GM18907 (cell line): ENCODE data around the gene MGARP.
A peak's percentile ranks its signal among the peaks of the same experiment; 100 is the strongest.
"Not testable (repeated sequence)": the region's sequence is repeated elsewhere in the genome, so short reads cannot be mapped to it uniquely, and the experiment has no call there.

ENCODE experiments used
- ATAC-seq: cut with Tn5 transposase; IDR thresholded peaks from one replicate; pipeline ENCODE4 v1.9.1; 2021; ENCODE audit warnings: mild to moderate bottlenecking, moderate library complexity; ENCODE audit not compliant: unreplicated experiment

MGARP gene

DNA sequence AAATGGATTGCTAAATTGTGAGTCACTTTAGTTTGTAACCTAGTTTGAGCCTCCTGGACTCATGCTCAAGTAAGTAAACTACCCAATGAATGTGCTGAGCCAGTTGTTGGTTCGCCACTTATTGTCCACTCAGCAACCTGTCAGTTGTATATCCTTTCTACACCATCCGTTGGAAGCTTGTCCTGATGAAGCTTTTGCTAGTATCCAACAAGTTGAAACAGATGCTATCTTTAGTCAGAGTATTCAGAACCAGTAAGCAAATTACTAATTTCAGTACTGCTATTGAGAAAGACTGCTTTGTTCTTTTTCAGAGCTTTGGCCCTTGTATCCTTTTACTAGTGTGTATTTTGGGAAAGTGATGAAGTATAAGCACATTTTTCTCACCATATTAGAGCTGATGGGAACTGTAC is 17.0 kb upstream of the MGARP start:
- no peak for ATAC-seq

- no peak for ATAC-seq
These were observed 15.9 kb upstream of the MGARP start for GRCh38 chr4:139295942-139296299.

DNA sequence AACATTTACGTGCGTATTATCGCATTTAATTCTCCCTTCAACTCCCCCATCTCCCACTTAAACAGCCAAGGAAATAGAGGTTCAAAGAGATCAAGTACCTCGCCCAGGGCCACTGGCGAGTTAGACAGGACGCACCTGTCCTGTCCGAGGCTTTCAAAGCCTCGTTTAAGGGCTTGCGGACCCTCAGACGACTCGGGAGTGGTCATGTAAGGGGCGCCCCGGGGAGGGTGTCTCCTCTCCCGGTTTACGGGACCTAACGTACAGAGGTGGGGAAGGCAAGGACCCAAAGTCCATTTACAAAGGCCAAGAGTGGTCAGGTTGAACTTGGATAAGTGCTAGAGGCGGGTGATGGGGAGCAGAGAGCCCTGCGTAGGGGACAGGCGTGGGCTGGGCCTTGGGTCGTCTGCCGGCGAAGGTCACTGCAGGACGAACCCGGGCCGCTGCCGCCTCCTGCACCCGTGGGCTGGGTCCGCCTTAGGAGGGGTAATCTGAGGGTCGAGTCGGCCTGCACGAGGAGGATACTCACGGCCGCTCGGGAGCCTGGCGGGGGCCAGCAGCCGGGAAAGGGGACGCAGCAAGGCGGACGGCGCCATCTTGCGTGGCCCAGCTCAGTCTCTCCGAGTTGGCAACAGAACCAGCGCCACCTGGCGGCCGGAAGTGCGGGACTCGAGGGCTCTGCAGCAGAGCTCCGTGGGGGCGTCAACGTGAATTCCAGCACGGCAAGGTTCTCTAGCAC is 15.3 kb upstream of the MGARP start:
- ATAC-seq, result peak; percentile 93

DNA sequence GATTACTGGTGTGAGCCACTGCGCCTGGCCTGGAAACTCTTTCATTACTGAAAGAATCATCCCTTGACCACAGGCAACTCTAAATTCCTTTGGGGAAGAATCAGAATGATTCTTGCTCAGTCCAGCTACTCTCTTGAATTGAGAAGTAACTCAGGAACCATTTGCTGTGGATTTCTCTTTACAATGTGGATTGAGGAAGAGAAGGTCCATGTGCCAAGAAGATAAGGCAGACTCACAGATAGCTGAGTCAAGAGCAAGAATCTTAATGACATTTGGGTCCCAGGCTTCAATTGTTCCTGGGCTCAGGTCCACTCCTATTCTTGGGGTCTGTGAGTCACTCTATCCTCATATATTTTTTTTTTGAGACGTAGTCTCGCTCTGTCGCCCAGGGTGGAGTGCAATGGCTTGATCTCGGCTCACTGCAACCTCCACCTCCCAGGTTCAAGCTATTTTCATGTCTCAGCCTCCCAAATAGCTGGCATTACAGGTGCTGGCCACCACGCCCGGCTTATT is 6.2 kb upstream of the MGARP start:
- ATAC-seq, result no peak

GRCh38 chr4:139282721-139283075 is 2.7 kb upstream of the MGARP start:
- no peak for ATAC-seq

DNA sequence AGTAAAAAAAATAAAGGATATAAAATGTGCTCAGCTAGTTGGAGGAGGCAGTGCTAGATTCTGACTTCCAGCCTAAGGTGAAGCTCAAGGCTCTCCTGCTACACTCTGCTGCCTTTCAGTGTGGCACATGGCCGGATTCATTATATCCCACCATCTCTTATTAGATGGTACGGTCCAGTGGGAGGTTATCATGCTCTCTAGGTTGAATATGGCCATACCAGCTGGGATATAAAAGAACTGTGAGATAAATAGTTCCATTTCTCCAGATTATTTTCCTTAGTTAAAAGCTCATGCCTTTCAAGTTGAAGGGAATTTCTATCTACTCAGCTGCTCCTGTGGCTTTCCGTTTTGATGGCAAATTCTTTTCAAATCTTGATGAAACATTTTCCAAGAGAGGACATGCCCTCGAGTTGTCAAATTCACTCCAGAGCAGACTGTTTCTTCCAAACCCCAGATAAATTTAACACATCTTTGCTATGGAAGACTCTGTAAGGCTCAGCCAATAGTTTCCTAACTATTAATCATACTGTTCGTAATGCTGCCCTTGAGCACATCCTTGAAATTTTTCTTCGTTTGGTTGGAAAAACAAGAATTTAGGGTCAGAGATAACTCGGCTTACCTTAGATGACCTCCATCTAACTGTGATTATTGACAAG is 2.2 kb upstream of the MGARP start:
- ATAC-seq, result no peak

DNA sequence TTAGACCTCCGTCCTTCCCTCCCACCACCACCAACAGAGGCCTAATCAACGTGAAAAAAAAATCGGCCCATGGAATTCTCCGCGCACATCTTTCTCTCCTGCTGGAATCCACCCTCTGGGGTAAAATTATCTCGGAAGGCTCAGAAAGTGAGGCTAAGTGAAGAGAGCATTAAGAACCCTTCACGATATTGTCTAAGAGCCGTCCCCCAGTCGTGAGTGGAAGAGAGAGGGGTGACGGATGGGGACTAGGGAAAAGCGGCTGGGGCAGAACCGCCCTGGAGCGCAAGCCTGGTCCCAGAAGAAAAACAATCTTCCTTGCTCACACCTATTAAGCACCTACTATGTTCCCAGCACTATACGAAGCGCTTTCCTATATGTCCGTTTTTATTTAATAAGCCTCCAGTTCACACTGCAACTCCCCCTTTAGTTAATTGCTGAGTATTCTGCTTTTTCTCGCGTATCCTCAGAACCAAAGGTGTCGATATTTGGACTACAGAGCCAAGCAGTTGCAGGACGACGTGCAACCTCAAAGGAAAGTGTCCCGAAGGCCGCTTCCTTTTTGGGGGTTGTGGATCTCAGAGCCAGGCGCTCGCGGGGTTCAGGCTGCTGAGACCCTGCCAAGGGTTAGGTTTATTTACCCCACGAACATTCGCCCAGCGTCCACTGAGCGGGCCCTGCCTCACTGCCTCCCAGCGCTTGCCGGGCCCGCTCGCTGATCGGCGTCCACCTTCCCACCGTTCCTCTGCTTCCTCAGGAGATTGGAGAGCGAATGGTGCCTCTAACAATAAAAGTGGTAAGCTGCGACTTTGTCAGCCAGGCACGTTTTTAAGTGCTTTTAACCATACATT is 889 bp downstream of the MGARP start:
- no peak for ATAC-seq

- ATAC-seq, result no peak
These were observed 1.5 kb downstream of the MGARP start for GRCh38 chr4:139278485-139278884.

GRCh38 chr4:139275281-139275735 is 4.7 kb downstream of the MGARP start:
- ATAC-seq, result no peak

- no peak for ATAC-seq
These were observed 5.2 kb downstream of the MGARP start for GRCh38 chr4:139274790-139275189.

DNA sequence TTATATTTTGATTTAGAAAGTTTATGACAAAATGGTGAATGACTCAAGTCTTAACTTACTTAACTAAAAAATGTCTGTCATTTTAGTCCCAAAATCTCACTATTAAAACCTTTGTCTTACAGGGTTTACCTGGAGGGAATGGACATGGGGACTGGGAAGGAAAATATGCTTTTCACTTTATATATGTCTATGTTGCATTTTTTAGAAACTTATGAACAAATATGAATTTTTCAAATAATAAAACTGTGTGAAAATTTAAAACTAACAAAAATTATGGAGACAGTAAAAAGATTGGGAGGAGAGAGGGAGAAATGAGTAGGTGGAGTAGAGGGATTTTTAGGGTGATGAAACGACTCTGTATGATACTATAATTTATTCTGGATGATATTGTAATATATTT is 6.2 kb downstream of the MGARP start:
- ATAC-seq, result no peak

- ATAC-seq, result no peak
These were observed 12.7 kb downstream of the MGARP start for GRCh38 chr4:139267301-139267700.

DNA sequence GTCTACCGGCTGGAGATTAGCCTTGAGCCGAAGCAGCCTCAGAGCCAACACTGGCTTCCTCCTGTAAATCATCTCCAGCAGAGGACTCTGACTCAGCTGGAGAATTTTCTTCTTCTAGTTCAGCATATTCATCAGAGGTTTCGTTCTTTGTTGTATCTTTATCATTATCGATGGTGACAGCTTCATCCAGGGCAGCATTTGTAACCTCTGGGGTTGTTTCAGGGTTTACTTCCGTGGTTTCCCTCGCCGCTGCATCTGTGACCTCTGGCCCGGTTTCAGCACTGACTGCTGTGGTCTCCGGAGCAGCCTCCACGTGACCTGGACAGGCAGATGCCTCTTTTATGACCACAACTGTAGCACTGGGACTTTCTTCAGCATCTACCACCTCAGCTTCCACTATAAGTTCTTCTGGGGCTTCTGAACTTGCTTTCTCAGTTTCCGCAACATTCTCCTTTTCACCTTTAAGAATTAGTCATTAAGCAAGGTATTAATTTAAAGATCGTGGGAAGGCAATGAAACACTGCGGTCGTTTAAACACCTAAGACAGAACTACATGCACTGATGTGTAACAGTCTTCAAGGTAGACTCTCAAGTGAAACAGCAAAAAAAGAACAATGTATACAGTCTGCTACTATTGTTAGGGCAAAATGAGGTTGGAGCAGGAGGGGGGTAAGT is 13.3 kb downstream of the MGARP start:
- peak; percentile 98 for ATAC-seq

DNA sequence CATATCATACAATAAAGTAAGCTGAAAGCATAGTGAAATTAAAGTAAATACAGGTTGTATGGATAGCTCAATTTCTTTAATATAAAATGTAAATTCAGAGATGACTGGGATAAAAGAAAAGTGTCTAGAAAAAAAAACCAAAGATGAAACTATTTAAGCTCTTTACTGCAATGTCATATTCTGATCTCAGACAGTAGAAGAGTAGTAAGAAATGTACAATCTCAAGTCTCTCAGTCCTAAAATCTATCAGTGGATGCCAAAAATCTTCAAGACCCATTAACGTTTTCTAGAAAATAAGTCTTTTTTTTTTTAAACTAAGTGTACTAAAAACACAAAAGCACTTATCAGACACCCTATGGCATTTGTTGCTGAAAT is 13.8 kb downstream of the MGARP start:
- peak; percentile 2 for ATAC-seq

DNA sequence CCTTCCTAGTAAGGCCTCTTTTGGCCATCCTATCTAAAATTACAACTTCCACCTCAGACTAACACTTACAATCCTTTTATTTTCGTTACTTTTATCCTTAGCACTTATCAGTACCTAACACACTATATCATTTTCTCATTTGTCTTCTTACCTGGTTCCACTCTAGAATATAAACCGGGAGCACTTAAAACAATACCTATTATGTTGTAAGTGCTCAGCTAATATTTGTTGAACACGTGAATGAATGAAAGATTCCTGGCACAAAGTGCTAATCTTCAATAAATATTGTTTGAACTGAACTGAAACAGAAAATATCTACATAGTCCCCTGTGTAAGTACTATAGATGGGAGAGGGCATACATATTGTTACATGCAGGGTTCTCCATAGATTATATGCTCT is 14.4 kb downstream of the MGARP start:
- ATAC-seq, result no peak

GRCh38 chr4:139256349-139256748 is 23.7 kb downstream of the MGARP start:
- no peak for ATAC-seq

- ATAC-seq, result not testable (repeated sequence)
These were observed 24.4 kb downstream of the MGARP start for GRCh38 chr4:139255581-139255980.

GRCh38 chr4:139253713-139254112 is 26.3 kb downstream of the MGARP start:
- ATAC-seq, result no peak

DNA sequence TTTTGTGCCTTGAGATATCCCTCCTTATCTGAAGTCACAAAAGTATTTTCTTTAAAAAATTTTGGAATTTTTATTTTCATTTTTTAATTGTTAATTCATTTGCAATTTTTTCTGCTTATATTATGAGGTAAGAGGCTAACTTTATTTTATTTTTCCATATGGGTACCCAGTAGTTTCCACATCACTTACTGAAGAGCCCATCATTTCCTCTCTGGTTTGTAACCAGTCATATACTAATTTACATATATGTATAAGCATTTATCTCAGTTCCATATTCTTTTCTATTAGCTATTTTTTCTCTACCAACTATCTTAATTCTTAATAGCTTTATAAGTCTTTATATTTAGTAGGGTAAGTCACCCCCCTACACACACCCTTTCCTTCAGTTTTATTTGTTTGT is 27.0 kb downstream of the MGARP start:
- no peak for ATAC-seq

GRCh38 chr4:139247700-139248238 is 32.3 kb downstream of the MGARP start:
- no peak for ATAC-seq

DNA sequence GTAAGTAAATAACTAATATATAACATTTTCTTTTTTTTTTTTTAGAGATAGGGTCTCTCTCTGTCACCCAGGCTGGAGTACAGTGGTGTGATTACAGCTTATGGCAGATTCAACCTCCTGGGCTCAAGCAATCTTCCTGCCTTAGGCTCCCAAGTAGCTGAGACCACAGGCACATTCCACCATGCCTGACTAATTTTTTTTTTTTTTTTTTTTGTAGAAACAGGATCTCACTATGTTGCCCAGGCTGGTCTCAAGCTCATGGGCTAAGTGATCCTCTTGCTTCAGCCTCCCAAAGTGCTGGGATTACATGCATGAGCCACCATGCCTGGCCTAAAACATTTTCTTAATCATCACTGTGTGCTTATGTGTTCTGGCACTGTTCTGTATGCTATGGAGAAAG is 32.8 kb downstream of the MGARP start:
- no peak for ATAC-seq
